OCI-LY3 (cell line): Measurements from ENCODE around the gene FGD4.

Source experiments
- H2AFZ ChIP-seq: fragments of 200-600, 300-600 bp; shearing (Covaris generic); 2 replicates; pipeline ENCODE4 v1.6.0; 2014; ENCODE audit warnings: antibody characterized with exemption, low read depth, low read length
- H3K27ac ChIP-seq: fragments of 200-600, 300-600 bp; sonication (generic); 2 replicates; pipeline ENCODE4 v1.5.1; 2014; ENCODE audit warnings: mild to moderate bottlenecking, low read length, moderate library complexity, mixed read lengths
- H3K27me3 ChIP-seq: fragments of 200-600, 300-600 bp; sonication (generic); 2 replicates; pipeline ENCODE4 v1.6.1; 2014; ENCODE audit warnings: low read depth, low read length, mixed read lengths
- H3K36me3 ChIP-seq: fragments of 200-600, 300-600 bp; sonication (generic); replicated peaks from 2 replicates; pipeline ENCODE3; 2014; ENCODE audit warnings: low read depth, low read length, mixed read lengths
- H3K4me1 ChIP-seq: fragments of 300-600, 200-600 bp; sonication (generic); 2 replicates; pipeline ENCODE4 v1.6.1; 2014; ENCODE audit warnings: low read length, mixed read lengths
- H3K4me2 ChIP-seq: fragments of 200-600, 300-600 bp; sonication (generic); 2 replicates; pipeline ENCODE4 v1.6.1; 2014; ENCODE audit warnings: low read length, mixed read lengths
- H3K4me3 ChIP-seq: fragments of 300-600, 200-600 bp; sonication (generic); 2 replicates; pipeline ENCODE4 v1.5.1; 2014; ENCODE audit warnings: antibody characterized with exemption, mild to moderate bottlenecking, low read length, moderate library complexity
- H3K79me2 ChIP-seq: fragments of 300-600, 200-600 bp; shearing (Covaris generic); 2 replicates; pipeline ENCODE4 v1.6.1; 2014; ENCODE audit warnings: mild to moderate bottlenecking, low read length, mixed read lengths
- H3K9ac ChIP-seq: fragments of 300-600, 200-600 bp; shearing (Covaris generic); 2 replicates; pipeline ENCODE4 v1.6.0; 2014; ENCODE audit warnings: mild to moderate bottlenecking, low read length, moderate library complexity
- H3K9me3 ChIP-seq: fragments of 200-600, 300-600 bp; shearing (Covaris generic); 2 replicates; pipeline ENCODE4 v1.6.1; 2014; ENCODE audit warnings: low read length, mixed read lengths; ENCODE audit not compliant: insufficient read depth
- H4K20me1 ChIP-seq: fragments of 200-600, 300-600 bp; sonication (generic); 2 replicates; pipeline ENCODE4 v1.6.1; 2016; ENCODE audit warnings: low read length, mixed read lengths; ENCODE audit not compliant: insufficient read depth
- CTCF ChIP-seq: fragments of 200-600, 300-600 bp; sonication (generic); IDR thresholded peaks from 2 replicates; pipeline ENCODE4 v1.5.1; 2014; ENCODE audit warnings: antibody characterized with exemption, low read length, low read depth
- EZH2phosphoT487 ChIP-seq: fragments of 200-600 bp; shearing (Covaris generic); IDR thresholded peaks from 2 replicates; pipeline ENCODE4 v1.6.1; 2018; ENCODE audit warnings: antibody characterized with exemption, mixed run types, low read depth

FGD4 gene

GRCh38 chr12:32446316-32447119 is 47.2 kb downstream of the FGD4 start:
- Histone ChIP-seq H3K9ac (no peak overlapping the region), H3K4me2 (no peak overlapping the region), H3K9me3 (no peaks in the 10 kb centered on the region), H3K4me1 (peaks cover 4% of the 10 kb centered on the region; the same call in 1 of the 2 replicates), H3K27me3 (0 out of 2 replicates have a peak, but pooled peaks cover 5% of the 10 kb centered on the region), H3K79me2 (no peaks in the 10 kb centered on the region), H3K36me3 (no peaks in the 10 kb centered on the region), H2AFZ (no peak overlapping the region), H3K4me3 (no peak overlapping the region), H4K20me1 (no peaks in the 10 kb centered on the region), H3K27ac (no peak overlapping the region)
- TF ChIP-seq EZH2phosphoT487 (no peak), CTCF (no peak)

GRCh38 chr12:32448586-32448985 is 49.2 kb downstream of the FGD4 start:
- Histone ChIP-seq H3K27me3 (0 out of 2 replicates have a peak, but pooled peaks cover 5% of the 10 kb centered on the region), H3K36me3 (no peaks in the 10 kb centered on the region), H3K79me2 (no peaks in the 10 kb centered on the region), H3K4me3 (no peak overlapping the region), H3K27ac (no peak overlapping the region), H2AFZ (no peak overlapping the region), H3K9ac (no peak overlapping the region), H3K4me1 (peaks cover 4% of the 10 kb centered on the region; the same call in 1 of the 2 replicates), H3K9me3 (no peaks in the 10 kb centered on the region), H3K4me2 (no peak overlapping the region), H4K20me1 (no peaks in the 10 kb centered on the region)
- TF ChIP-seq CTCF (peak; percentile 16; the same call in 1 of the 2 replicates), EZH2phosphoT487 (no peak)

- Histone ChIP-seq H3K27me3 (peaks cover 10% of the 10 kb centered on the region), H3K36me3 (no peaks in the 10 kb centered on the region), H3K9ac (no peak overlapping the region), H3K79me2 (no peaks in the 10 kb centered on the region), H4K20me1 (no peaks in the 10 kb centered on the region), H3K4me2 (no peak overlapping the region), H3K9me3 (no peaks in the 10 kb centered on the region), H3K4me1 (peaks cover 4% of the 10 kb centered on the region; the same call in 1 of the 2 replicates), H2AFZ (no peak overlapping the region), H3K27ac (no peak overlapping the region), H3K4me3 (no peak overlapping the region)
- TF ChIP-seq CTCF (no peak), EZH2phosphoT487 (no peak)
Observed at GRCh38 chr12:32450363-32450762, 51.0 kb downstream of the FGD4 start.

- H3K9ac ChIP-seq: no peak overlapping the region
- H3K4me3 ChIP-seq: no peak overlapping the region
- no peak overlapping the region for H3K4me2 ChIP-seq
- peaks cover 4% of the 10 kb centered on the region for H3K4me1 ChIP-seq
- H3K9me3 ChIP-seq: no peaks in the 10 kb centered on the region
- no peaks in the 10 kb centered on the region for H3K36me3 ChIP-seq
- H3K27ac ChIP-seq: no peak overlapping the region
- H3K27me3 ChIP-seq: peaks cover 10% of the 10 kb centered on the region
- H2AFZ ChIP-seq: no peak overlapping the region
- TF ChIP-seq CTCF: no peak
- TF ChIP-seq EZH2phosphoT487: no peak
- no peaks in the 10 kb centered on the region for H4K20me1 ChIP-seq
- no peaks in the 10 kb centered on the region for H3K79me2 ChIP-seq
Observed at GRCh38 chr12:32450768-32451167, 51.4 kb downstream of the FGD4 start.
